Measurements from ENCODE around the gene RRN3.
"Not testable (repeated sequence)": the region's sequence is repeated elsewhere in the genome, so short reads cannot be mapped to it uniquely, and the experiment has no call there.

Gene RRN3

DNA sequence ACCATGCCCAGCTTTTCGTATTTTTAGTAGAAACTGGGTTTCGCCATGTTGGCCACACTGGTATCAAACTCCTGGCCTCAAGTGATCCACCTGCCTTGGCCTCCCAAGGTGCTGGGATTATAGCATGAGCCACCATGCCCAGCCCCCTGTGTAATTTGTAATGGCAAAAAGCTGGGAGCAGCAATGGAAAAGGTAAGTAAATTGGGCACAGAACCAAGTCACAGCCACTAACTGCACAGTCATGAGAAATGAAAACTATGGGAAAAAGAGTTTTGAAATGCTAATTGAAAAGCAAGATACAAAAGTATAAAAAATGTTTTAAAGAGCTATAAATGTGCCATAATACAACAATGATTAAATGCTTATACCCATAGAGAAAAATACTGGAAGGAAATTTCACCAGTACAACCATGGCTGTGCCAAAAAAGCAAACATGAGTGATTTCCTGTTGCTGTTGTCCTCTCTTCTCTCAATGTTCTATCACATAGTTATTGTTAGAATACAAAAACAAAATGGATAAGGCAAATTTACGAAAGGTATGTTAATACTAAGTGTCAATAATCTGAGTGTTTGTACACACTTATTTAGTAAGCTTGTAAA lies 44.4 kb downstream of the RRN3 start:
- Mint-ChIP-seq H3K36me3 (ENCODE audit: low read depth) (peaks cover 44% of the 10 kb centered on the region), H3K9me3 (no peaks in the 10 kb centered on the region), H3K4me3 (no peak overlapping the region), H3K27ac (no peak overlapping the region), H3K27me3 (no peaks in the 10 kb centered on the region), H3K4me1 (ENCODE audit: low read depth) (peaks cover 32% of the 10 kb centered on the region)
- intact Hi-C loops (cut with micrococcal nuclease) = no loop called here

DNA sequence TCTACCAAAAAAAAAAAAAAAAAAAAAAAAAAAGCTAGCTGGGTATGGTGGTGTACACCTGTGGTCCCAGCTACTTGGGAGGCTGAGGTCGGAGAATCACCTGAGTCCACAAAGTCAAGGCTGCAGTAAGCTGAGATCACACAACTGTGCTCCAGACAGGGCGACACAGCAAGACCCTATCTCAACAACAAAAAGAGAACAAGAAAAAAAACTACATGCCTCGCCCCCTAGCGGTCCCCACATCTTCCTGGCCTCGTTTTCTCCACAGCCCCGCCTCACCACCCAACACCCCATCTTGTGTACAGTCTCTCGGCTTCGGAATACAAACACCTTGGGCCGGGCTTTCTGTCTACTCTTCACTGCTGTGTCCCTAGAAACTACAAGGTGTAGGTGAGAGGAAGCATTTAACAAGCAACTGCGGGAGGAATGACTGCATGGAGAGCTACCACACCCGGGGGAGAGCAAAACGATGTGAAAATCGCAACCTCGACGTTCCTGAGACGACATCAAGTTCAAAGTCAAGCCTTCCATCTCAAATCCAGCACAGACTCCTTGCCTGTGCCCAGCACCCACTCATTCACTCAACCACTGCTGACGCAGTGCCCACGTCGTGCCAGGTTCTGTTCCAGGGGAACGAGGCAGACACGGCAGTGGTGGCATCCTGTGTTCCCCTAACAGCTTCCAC lies 47.2 kb downstream of the RRN3 start:
- Mint-ChIP-seq H3K9me3 (no peaks in the 10 kb centered on the region), H3K27me3 (no peaks in the 10 kb centered on the region), H3K4me1 (ENCODE audit: low read depth) (peaks cover 24% of the 10 kb centered on the region), H3K4me3 (no peak overlapping the region), H3K36me3 (ENCODE audit: low read depth) (peaks cover 69% of the 10 kb centered on the region), H3K27ac (no peak overlapping the region)
- intact Hi-C loops (cut with micrococcal nuclease) = no loop called here

DNA sequence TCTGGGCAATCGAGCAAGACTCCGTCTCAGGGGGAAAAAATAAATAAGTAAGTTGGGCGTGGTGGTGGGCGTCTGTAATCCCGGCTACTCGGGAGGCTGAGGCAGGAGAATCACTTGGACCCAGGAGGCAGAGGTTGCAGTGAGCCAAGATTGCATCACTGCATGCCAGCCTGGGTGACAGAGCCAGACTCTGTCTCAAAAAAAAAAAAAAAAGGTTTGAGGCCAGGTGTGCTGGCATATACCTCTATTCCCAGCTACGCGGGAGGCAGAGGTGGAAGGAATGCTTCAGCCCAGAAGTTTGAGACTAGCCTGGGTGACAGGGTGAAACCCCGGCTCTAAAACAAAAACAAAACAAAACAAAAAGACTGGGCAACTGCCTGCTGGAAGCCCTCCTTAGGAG lies 48.8 kb downstream of the RRN3 start:
- peak overlapping the region; percentile 4 for H3K27ac Mint-ChIP-seq
- peaks cover 21% of the 10 kb centered on the region for H3K4me1 Mint-ChIP-seq (ENCODE audit: low read depth)
- H3K27me3 Mint-ChIP-seq; H3K4me3 Mint-ChIP-seq; H3K9me3 Mint-ChIP-seq; intact Hi-C loops (cut with micrococcal nuclease): not testable (repeated sequence)
- peaks cover 67% of the 10 kb centered on the region for H3K36me3 Mint-ChIP-seq (ENCODE audit: low read depth)

DNA sequence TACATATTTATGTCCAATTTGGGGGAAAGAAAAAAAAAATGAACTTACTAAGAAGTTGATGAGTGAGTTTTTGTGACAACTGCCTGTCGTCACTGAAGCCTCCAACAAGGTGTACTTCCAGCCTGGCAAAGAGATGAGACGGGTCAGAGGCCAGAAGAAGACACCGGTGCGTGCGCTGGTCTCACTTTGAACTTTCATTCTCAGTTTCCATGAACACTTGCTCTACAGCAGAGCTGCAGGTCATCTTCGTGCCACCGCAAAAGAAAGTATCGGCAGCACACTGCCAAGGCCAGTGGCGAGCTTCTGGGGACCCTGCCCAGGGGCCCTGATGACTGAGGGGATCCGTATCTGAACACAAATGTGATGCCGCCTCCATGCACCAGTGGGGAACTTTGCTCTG lies 49.8 kb downstream of the RRN3 start:
- Mint-ChIP-seq H3K4me3 (no peak overlapping the region), H3K27ac (no peak overlapping the region), H3K9me3 (no peaks in the 10 kb centered on the region), H3K4me1 (ENCODE audit: low read depth) (peaks cover 21% of the 10 kb centered on the region), H3K36me3 (ENCODE audit: low read depth) (peaks cover 75% of the 10 kb centered on the region), H3K27me3 (no peaks in the 10 kb centered on the region)
- intact Hi-C loops (cut with micrococcal nuclease) = no loop called here

DNA sequence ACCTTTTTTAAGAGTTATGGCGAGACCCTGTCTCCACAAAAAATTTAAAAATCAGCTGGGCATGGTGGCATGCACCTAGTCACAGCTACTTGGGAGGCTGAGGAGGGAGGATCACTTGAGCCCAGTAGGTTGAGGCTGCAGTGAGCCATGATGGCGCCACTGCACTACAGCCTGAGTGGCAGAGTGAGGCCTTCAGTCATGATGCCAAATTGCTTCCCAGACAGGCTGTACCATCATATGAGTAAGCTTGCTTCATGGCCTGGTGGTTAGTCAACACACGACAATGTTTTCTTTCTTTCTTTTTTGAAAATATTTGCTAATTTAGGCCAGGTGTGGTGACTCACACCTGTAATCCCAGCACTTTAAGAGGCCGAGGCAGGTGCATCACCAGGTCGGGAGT lies 50.7 kb downstream of the RRN3 start:
- intact Hi-C loops (cut with micrococcal nuclease) = no loop called here
- no peaks in the 10 kb centered on the region for H3K9me3 Mint-ChIP-seq
- peaks cover 21% of the 10 kb centered on the region for H3K4me1 Mint-ChIP-seq (ENCODE audit: low read depth)
- no peak overlapping the region for H3K27ac Mint-ChIP-seq
- peaks cover 84% of the 10 kb centered on the region for H3K36me3 Mint-ChIP-seq (ENCODE audit: low read depth)
- no peaks in the 10 kb centered on the region for H3K27me3 Mint-ChIP-seq
- no peak overlapping the region for H3K4me3 Mint-ChIP-seq

DNA sequence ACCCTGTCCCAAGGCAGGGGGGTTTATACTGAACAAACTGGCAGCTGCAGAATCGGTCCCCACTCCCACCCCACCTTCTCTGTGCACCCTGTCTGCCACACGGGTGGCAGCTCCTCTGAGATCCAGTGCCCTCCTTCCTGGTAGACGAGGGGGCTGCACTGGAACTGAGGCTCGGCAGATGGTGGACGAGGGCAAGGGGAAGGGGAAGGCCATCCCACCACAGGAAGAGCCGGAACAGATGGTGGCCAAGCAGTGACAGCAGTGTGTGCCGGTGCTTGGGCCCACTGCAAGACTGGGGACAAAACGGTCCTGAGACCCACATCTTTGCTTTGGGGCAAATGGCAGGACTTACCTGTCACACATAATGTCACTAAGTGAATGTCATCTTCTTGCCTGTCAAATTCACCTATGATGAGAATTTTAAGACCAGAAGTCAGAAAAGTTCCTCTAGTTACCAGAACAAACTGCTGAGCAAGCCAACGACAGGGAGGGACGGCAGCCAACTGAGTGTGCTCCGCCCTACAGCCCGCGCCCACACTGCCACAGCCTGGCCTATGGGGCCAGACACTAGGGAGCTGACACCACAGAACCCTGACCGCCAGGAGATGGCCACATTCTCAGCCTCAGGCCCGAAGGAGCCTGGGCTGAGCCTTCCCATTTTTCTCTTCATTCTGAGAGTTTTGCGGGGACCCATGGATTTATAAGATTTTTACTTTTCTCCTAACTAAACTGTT lies 52.6 kb downstream of the RRN3 start:
- H3K27me3 Mint-ChIP-seq = no peaks in the 10 kb centered on the region
- peaks cover 15% of the 10 kb centered on the region for H3K4me1 Mint-ChIP-seq (ENCODE audit: low read depth)
- H3K27ac Mint-ChIP-seq = peak overlapping the region; percentile 84
- intact Hi-C loops (cut with micrococcal nuclease) = loop anchor here (1.0 kb wide), 1 partner anchor 14 kb away; no protein-coding TSS in a partner anchor
- no peaks in the 10 kb centered on the region for H3K9me3 Mint-ChIP-seq
- H3K36me3 Mint-ChIP-seq (ENCODE audit: low read depth) = peaks cover 89% of the 10 kb centered on the region
- peak overlapping the region; percentile 46 for H3K4me3 Mint-ChIP-seq

DNA sequence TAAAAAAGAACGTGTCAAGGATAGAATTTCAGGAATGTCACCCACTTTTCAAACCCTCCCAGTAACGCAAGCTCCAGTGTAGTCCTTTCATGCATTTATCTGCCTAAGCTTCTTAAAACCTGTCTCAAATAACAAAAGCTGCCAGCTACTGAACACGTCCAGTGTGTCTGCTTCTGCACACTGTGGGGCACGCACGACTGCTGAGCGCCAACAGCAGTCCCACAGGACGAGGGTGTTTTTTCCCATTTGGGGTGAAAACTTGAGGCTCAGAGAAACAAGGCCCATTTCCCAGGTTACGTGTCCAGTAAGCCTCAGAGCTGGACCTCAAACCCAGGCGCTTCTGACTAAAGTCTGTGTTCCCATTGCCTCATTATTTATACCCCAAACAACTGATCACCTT lies 55.4 kb downstream of the RRN3 start:
- Mint-ChIP-seq H3K4me3 (no peak overlapping the region), H3K36me3 (ENCODE audit: low read depth) (peaks cover 89% of the 10 kb centered on the region), H3K4me1 (ENCODE audit: low read depth) (peaks cover 15% of the 10 kb centered on the region), H3K27ac (no peak overlapping the region), H3K27me3 (no peaks in the 10 kb centered on the region), H3K9me3 (no peaks in the 10 kb centered on the region)
- intact Hi-C loops (cut with micrococcal nuclease) = no loop called here

DNA sequence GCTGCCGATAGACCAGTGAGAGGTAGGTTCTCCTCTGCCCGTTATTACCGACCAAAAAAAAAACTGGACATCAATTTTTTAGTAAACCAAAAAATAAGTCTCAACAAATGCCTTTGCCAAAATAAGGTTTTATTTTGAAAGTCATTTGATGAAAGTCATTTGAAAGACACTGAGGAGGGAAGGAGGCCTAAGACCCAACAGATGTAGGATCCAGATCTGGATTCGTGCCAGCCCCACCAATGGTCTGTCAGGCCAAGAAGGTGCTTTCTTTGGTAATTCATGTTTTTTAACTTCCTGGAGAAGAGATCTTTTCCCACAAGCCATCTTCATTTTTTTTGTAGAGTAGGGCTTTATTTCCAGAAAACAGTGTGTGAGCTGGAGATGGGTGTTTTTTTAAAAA lies 56.3 kb downstream of the RRN3 start:
- Mint-ChIP-seq H3K4me3 (no peak overlapping the region), H3K27ac (no peak overlapping the region), H3K9me3 (no peaks in the 10 kb centered on the region), H3K36me3 (ENCODE audit: low read depth) (peaks cover 89% of the 10 kb centered on the region), H3K27me3 (no peaks in the 10 kb centered on the region), H3K4me1 (ENCODE audit: low read depth) (peaks cover 15% of the 10 kb centered on the region)
- intact Hi-C loops (cut with micrococcal nuclease) = no loop called here

DNA sequence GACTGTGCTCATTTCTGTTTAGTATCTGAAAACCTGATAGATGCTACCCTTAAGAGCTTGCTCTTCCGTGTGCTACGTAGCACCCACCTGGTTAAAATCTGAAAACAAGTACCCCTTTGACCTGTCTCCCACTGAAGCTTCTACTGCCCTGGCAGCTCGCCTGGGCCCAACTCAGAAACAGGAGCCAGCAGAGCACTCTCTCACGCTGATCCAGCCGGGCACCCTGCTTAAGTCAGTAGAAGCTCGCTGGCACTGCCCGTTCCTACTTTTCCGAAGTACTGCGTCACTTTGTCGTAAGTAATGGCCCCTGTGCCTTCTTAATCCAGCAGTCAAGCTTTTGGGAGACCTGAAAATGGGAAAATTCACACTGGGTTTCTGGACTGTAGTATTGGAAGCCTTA lies 57.1 kb downstream of the RRN3 start:
- Mint-ChIP-seq H3K9me3 (no peaks in the 10 kb centered on the region), H3K4me1 (ENCODE audit: low read depth) (peaks cover 10% of the 10 kb centered on the region), H3K4me3 (no peak overlapping the region), H3K36me3 (ENCODE audit: low read depth) (peaks cover 91% of the 10 kb centered on the region), H3K27me3 (no peaks in the 10 kb centered on the region), H3K27ac (no peak overlapping the region)
- intact Hi-C loops (cut with micrococcal nuclease) = no loop called here

DNA sequence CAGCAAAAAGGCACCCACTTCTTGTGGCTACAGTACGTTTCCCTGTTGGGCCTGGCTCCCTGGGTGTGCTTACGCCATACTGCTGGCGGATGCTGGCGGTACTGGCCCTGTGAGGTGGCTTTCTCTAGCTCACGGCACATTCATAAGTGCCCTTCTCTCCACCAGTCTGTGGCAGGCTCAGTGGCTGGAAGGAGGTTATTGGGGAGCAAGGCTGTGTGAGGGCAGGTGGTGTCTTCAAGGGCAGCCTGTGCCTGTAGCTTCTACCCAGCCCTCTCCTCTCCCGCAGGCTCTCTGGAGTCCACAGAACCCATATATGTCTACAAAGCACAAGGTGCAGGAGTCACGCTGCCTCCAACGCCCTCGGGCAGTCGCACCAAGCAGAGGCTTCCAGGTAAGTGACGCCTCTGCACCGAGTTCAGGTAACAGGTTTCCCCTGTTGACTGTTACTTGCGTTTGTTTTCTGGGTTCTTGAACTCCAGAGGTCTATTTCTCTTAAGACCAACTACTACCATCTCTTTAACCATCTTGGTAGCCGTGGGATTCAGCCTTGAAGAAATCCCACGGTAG lies 58.8 kb downstream of the RRN3 start:
- peaks cover 13% of the 10 kb centered on the region for H3K4me1 Mint-ChIP-seq (ENCODE audit: low read depth)
- H3K27me3 Mint-ChIP-seq = no peaks in the 10 kb centered on the region
- H3K9me3 Mint-ChIP-seq = no peaks in the 10 kb centered on the region
- peaks cover 98% of the 10 kb centered on the region for H3K36me3 Mint-ChIP-seq (ENCODE audit: low read depth)
- intact Hi-C loops (cut with micrococcal nuclease) = no loop called here
- H3K4me3 Mint-ChIP-seq = no peak overlapping the region
- peak overlapping the region; percentile 59 for H3K27ac Mint-ChIP-seq

DNA sequence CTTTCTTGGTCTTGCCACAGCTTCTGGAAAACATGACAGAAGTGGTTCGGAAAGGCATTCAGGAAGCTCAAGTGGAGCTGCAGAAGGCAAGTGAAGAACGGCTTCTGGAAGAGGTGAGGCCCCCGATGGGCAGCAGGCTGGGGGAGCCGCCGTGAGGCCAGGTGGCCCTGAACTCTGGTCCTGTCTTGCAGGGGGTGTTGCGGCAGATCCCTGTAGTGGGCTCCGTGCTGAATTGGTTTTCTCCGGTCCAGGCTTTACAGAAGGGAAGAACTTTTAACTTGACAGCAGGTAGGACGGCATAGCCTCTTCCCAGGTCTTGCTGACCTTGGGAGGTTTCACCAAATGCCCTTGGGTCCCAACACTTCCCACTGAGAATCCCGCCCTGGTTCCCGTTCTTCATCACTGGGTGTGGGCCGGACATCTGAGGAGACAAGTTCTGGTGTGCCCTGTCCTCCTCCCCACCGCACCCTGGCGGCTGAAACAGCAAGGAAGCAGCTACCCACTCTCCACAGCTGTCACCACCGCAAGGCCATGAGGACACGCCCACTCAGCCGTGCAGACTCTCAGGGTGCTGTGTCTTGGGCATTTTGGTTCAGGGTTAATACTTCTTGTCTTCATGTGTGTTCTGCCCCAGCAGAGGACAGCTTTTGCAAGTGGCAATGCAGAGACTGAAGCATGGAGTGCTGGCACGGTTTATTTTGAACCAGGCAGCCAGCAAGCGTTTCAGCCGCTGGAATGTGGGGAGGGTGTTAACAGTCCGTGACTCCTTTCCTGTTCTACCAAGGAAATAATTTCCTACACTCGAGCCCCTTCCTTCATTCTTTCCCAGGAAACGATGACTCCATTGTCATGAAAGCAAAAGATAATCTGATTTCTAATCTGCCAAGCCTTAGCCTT lies 59.6 kb downstream of the RRN3 start:
- Mint-ChIP-seq H3K36me3 (ENCODE audit: low read depth) (peaks cover 96% of the 10 kb centered on the region), H3K27ac (peak overlapping the region; percentile 59), H3K9me3 (no peaks in the 10 kb centered on the region), H3K4me1 (ENCODE audit: low read depth) (peaks cover 13% of the 10 kb centered on the region), H3K4me3 (no peak overlapping the region), H3K27me3 (no peaks in the 10 kb centered on the region)
- intact Hi-C loops (cut with micrococcal nuclease) = no loop called here

DNA sequence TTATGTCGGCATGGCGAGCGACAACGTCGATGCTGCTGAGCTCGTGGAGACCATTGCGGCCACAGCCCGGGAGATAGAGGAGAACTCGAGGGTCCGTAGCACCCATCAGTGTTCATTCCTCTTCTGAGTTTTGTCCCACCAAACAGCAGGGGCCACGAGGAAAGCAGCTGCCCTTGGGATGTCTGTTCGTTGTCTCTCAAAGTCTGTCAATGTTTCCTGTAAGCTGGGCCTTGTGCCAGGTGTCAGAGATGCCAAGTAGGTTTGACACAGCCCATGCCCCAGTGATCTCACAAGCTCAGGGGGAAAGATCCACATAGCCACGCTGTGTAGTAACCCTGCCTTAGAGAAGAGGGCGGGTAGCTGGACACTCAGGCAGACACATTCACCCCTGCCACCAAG lies 60.8 kb downstream of the RRN3 start:
- Mint-ChIP-seq H3K4me3 (no peak overlapping the region), H3K27ac (no peak overlapping the region), H3K36me3 (ENCODE audit: low read depth) (peaks cover 96% of the 10 kb centered on the region), H3K9me3 (no peaks in the 10 kb centered on the region), H3K27me3 (no peaks in the 10 kb centered on the region), H3K4me1 (ENCODE audit: low read depth) (peaks cover 13% of the 10 kb centered on the region)
- intact Hi-C loops (cut with micrococcal nuclease) = no loop called here

DNA sequence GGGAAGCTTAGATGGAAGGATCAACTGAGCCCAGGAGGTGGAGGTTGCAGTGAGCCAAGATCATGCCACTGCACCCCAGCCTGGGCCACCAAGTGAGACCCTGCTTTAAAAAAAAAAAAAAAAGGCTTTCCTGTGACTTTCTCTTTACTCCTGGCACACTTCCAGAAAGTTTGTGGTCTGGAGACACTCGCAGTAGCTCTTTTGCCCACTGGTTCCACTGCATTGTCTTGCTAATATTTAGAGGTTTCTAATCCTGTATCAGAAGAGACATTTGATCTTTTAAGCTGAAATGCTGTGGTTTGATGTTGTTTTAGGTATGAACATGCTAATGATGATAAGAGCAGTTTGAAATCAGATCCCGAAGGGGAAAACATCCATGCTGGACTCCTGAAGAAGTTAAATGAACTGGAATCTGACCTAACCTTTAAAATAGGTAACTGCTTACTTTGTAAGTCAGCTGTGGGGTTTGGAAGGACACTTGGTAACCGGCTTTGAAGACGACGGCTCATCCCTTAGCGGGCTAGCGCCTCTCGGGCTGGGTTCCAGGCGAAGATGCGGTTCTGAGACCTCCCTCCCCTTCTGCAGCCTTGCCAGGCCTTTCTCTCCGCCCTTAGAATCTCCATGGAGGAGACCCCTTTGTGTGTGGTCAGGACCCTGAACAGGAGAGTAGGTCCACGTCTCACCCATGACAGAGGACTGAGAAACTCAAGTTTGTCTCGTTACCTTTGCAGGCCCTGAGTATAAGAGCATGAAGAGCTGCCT lies 61.3 kb downstream of the RRN3 start:
- no peaks in the 10 kb centered on the region for H3K27me3 Mint-ChIP-seq
- H3K9me3 Mint-ChIP-seq = no peaks in the 10 kb centered on the region
- intact Hi-C loops (cut with micrococcal nuclease) = no loop called here
- peaks cover 96% of the 10 kb centered on the region for H3K36me3 Mint-ChIP-seq (ENCODE audit: low read depth)
- no peak overlapping the region for H3K4me3 Mint-ChIP-seq
- H3K4me1 Mint-ChIP-seq (ENCODE audit: low read depth) = peaks cover 19% of the 10 kb centered on the region
- peak overlapping the region; percentile 73 for H3K27ac Mint-ChIP-seq
